Mesothelial cell of epicardium (in vitro differentiated cells): Measurements from ENCODE around the gene CD164L2. TPM values are rescaled to one million over a fixed set of nuclear protein-coding genes. Genes with fewer than 3 reads are reported as not detected.

Experiments
- DNase-seq, 2 experiments: peaks; one replicate each; pipeline ENCODE4 v3.0.0; 2021; ENCODE audit warnings: low spot score in 2 of 2; ENCODE audit not compliant: unreplicated experiment in 2 of 2
- H3K27ac Mint-ChIP-seq: 2 replicates; pipeline ENCODE4 v1.8.0; 2021; ENCODE audit warnings: mixed read lengths
- H3K27me3 Mint-ChIP-seq: 2 replicates; pipeline ENCODE4 v1.8.0; 2021; ENCODE audit warnings: low read depth, mixed read lengths
- H3K36me3 Mint-ChIP-seq: 2 replicates; pipeline ENCODE4 v1.8.0; 2021; ENCODE audit warnings: mixed read lengths
- H3K4me1 Mint-ChIP-seq: 2 replicates; pipeline ENCODE4 v1.8.0; 2021; ENCODE audit warnings: mixed read lengths
- H3K4me3 Mint-ChIP-seq: 2 replicates; pipeline ENCODE4 v1.8.0; 2021; ENCODE audit warnings: mild to moderate bottlenecking, moderate library complexity, mixed read lengths
- H3K9me3 Mint-ChIP-seq: 2 replicates; pipeline ENCODE4 v1.8.0; 2021; ENCODE audit warnings: mixed read lengths
- CTCF ChIP-seq: fragments of 200-600 bp; sonication (generic); IDR thresholded peaks from one replicate; pipeline ENCODE4 v1.5.0; 2021; ENCODE audit warnings: antibody characterized with exemption; ENCODE audit not compliant: unreplicated experiment
- total RNA-seq: library from RNA; stranded (reverse); gene quantifications from 3 replicates; pipeline ENCODE4 v1.2.1, GENCODE V29; 2021

The CD164L2 gene
- total RNA-seq, 1 donor from 2014 or later: 0.45 TPM

GRCh38 chr1:27380224-27380623 is 2.9 kb downstream of the CD164L2 start:
- Mint-ChIP-seq H3K4me3 (no peak overlapping the region), H3K27ac (no peak overlapping the region), H3K9me3 (no peaks in the 10 kb centered on the region), H3K36me3 (no peaks in the 10 kb centered on the region), H3K4me1 (peaks cover 8% of the 10 kb centered on the region), H3K27me3 (peaks cover 16% of the 10 kb centered on the region)
- DNase-seq: no peak
- no peak for TF ChIP-seq CTCF

GRCh38 chr1:27379564-27380122 is 3.5 kb downstream of the CD164L2 start:
- Mint-ChIP-seq H3K27me3 (peaks cover 16% of the 10 kb centered on the region), H3K27ac (no peak overlapping the region), H3K4me3 (no peak overlapping the region), H3K9me3 (no peaks in the 10 kb centered on the region), H3K4me1 (peaks cover 8% of the 10 kb centered on the region), H3K36me3 (no peaks in the 10 kb centered on the region)
- no peak for TF ChIP-seq CTCF
- DNase-seq: no peak

GRCh38 chr1:27377760-27378495 is 5.2 kb downstream of the CD164L2 start:
- no peak for TF ChIP-seq CTCF
- peaks cover 13% of the 10 kb centered on the region for H3K27me3 Mint-ChIP-seq
- peaks cover 8% of the 10 kb centered on the region for H3K4me1 Mint-ChIP-seq
- no peak for DNase-seq
- H3K27ac Mint-ChIP-seq: no peak overlapping the region
- H3K36me3 Mint-ChIP-seq: no peaks in the 10 kb centered on the region
- H3K4me3 Mint-ChIP-seq: no peak overlapping the region
- H3K9me3 Mint-ChIP-seq: no peaks in the 10 kb centered on the region

- DNase-seq: no peak
- Mint-ChIP-seq H3K9me3 (no peaks in the 10 kb centered on the region), H3K4me1 (peaks cover 2% of the 10 kb centered on the region), H3K36me3 (no peaks in the 10 kb centered on the region), H3K27ac (no peak within 1 kb of the TSS), H3K27me3 (no peaks in the 10 kb centered on the region), H3K4me3 (no peak within 1 kb of the TSS)
- TF ChIP-seq CTCF: no peak
These were observed 8.6 kb downstream of the CD164L2 start, which contains the start of gene FCN3 for GRCh38 chr1:27374362-27375086. Gene FCN3 (minus strand): TSS chr1:27374824. CDS start chr1:27374818, 6 bp downstream.

GRCh38 chr1:27372808-27373690 is 10.1 kb downstream of the CD164L2 start:
- Mint-ChIP-seq H3K27me3 (no peaks in the 10 kb centered on the region), H3K36me3 (no peaks in the 10 kb centered on the region), H3K9me3 (no peaks in the 10 kb centered on the region), H3K27ac (no peak overlapping the region), H3K4me1 (peaks cover under 1% of the 10 kb centered on the region), H3K4me3 (no peak overlapping the region)
- no peak for TF ChIP-seq CTCF
- no peak for DNase-seq
